Measurements from ENCODE around the gene CHD5. TPM values are rescaled to one million over a fixed set of nuclear protein-coding genes. Genes with fewer than 3 reads are reported as not detected.
"Not testable (repeated sequence)": the region's sequence is repeated elsewhere in the genome, so short reads cannot be mapped to it uniquely, and the experiment has no call there.

Gene CHD5
- total RNA-seq, 4 donors from 2014 or later = 0.15 to 0.94 (median 0.26) TPM

DNA sequence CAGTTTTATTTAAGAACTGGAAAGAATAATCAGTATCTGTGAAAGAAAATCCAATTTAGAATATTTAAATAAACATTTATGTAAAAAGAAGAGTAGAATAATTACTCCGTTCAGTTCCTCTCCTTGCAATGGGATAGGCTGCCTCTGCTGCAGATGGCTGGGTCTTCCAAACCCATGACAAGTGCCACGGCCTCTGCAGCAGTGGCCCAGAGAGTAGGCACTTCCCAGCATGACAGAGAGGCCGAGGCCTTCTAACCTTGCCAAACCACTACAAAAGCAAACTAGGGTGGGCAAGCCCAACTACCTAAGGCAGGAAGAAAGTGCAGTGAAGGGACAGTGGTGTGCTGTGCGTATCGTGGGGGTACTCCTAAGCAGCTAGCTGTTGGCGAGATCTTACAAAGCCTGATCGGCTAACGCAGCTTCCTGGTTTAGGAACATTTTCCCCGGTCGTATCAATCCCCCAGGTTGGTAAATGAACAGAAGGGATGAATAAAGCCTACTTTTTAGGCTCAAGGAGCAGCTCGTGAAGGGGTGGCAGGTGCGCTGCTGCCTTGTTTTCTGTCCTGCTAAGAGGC lies 41.2 kb upstream of the CHD5 start:
- no peak overlapping the region for H3K27ac ChIP-seq
- peaks cover 16 to 24% of the 10 kb centered on the region in 2 donors for H3K36me3 ChIP-seq
- TF ChIP-seq, protein P1, sequence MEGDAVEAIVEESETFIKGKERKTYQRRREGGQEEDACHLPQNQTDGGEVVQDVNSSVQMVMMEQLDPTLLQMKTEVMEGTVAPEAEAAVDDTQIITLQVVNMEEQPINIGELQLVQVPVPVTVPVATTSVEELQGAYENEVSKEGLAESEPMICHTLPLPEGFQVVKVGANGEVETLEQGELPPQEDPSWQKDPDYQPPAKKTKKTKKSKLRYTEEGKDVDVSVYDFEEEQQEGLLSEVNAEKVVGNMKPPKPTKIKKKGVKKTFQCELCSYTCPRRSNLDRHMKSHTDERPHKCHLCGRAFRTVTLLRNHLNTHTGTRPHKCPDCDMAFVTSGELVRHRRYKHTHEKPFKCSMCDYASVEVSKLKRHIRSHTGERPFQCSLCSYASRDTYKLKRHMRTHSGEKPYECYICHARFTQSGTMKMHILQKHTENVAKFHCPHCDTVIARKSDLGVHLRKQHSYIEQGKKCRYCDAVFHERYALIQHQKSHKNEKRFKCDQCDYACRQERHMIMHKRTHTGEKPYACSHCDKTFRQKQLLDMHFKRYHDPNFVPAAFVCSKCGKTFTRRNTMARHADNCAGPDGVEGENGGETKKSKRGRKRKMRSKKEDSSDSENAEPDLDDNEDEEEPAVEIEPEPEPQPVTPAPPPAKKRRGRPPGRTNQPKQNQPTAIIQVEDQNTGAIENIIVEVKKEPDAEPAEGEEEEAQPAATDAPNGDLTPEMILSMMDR (IDR thresholded peaks at IDR 0.05) = no peak
- no peak for TF ChIP-seq POLR2A (IDR thresholded peaks at IDR 0.05)
- no peak for DNase-seq
- intact Hi-C loops (cut with DNase I) = no loop called here
- H3K9me3 ChIP-seq = no peaks in the 10 kb centered on the region
- no peak overlapping the region for H3K4me3 ChIP-seq (replicated peaks in 1 of 3)
- 89 to 92% methylated on average over 12 of the region's 12 CpGs for WGBS, 2 donors
- H3K4me1 ChIP-seq = peaks cover 0 to 7% of the 10 kb centered on the region in 2 donors
- no peaks in the 10 kb centered on the region for H3K27me3 ChIP-seq

DNA sequence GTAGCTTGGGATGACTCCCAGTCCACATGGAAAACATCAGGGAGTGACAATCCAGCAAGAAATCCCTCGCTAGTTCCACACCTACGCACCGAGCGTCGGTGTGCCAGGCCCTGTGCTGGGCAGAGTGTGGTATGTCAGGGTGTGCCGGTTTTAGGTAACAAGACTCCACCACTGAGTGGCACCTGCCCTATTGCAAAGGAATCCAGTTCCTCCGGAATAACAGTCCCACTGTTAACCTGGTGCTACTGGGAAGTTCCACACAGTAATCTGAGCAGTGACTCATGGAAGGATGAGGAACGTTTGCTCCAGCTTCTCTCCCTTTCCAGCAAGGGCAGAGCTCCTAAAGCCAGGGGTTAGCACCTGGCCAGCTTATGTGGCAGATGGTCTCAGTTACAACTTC lies 40.1 kb upstream of the CHD5 start:
- peaks cover 16 to 20% of the 10 kb centered on the region in 2 donors for H3K36me3 ChIP-seq
- no peak overlapping the region for H3K4me3 ChIP-seq (replicated peaks in 1 of 3)
- TF ChIP-seq, protein P1 (IDR thresholded peaks at IDR 0.05) = no peak
- TF ChIP-seq POLR2A (IDR thresholded peaks at IDR 0.05) = no peak
- no peaks in the 10 kb centered on the region for H3K27me3 ChIP-seq
- intact Hi-C loops (cut with DNase I) = no loop called here
- no peak for DNase-seq
- no peak overlapping the region for H3K27ac ChIP-seq
- 89 to 91% methylated on average over 7 to 8 of the region's 8 CpGs for WGBS, 2 donors
- H3K4me1 ChIP-seq = peaks cover 0 to 7% of the 10 kb centered on the region in 2 donors
- H3K9me3 ChIP-seq = no peaks in the 10 kb centered on the region

DNA sequence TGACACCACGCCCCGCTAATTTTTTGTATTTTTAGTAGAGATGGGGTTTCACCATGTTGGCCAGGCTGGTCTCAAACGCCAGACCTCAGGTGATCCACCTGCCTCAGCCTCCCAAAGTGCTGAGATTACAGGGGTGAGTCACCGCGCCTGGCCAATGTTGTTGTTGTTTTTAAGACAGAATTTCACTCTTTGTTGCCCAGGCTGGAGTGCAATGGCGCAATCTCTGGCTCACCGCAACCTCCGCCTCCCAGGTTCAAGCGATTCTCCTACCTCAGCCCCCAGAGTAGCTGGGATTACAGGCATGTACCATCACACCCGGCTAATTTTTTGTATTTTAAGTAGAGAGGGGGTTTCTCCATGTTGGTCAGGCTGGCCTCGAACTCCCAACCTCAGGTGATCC lies 39.5 kb upstream of the CHD5 start:
- H3K9me3 ChIP-seq; DNase-seq; H3K27me3 ChIP-seq; H3K27ac ChIP-seq; H3K4me3 ChIP-seq (replicated peaks in 1 of 3); H3K4me1 ChIP-seq; intact Hi-C loops (cut with DNase I): not testable (repeated sequence)
- WGBS, 2 donors = 84 to 90% methylated on average over 11 of the region's 11 CpGs
- H3K36me3 ChIP-seq = peaks cover 12 to 14% of the 10 kb centered on the region in 2 donors

DNA sequence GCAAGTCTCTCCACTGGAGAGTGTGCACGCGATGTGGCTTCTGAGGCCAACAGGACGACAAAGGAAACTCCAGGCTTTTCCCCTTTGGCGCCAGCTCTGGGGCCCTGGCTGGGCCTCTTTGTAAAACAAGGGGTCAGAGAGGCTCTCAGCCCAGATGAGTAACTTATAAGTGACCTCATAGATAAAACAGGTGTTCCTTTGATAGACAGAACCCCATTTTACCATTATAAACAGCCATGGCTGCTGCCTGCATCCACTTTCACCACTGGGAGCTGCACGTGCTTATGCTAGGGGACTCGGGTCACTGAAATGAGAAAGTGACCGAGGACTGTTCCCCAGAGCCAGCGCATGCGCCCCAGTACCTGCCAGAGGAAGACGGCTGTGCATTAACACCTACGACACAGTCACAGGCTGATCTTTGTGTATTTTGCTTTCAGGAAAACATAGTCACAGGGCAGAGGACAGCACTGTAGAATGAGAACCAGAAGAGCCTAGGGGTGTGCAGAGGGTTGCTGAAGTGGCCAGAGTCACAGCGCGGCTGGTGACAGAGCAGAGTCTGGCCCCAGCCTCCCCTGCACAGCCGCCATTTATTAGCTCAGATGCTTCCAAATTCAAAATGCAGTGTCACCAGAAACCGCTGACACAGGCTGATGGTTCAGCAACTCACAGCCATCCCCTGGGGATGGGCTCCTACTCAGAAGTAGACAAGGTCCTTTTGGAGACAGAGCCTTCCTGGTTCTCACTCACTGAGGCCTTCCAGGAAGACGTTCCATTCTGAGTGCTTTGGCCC lies 38.4 kb upstream of the CHD5 start:
- H3K4me1 ChIP-seq = peaks cover 0 to 7% of the 10 kb centered on the region in 2 donors
- H3K4me3 ChIP-seq (replicated peaks in 1 of 3) = no peak overlapping the region
- H3K27me3 ChIP-seq = no peaks in the 10 kb centered on the region
- peak in 1 of 2 donors; percentile 18 for DNase-seq
- TF ChIP-seq, protein P1 (IDR thresholded peaks at IDR 0.05) = no peak
- TF ChIP-seq POLR2A (IDR thresholded peaks at IDR 0.05) = no peak
- H3K27ac ChIP-seq = no peak overlapping the region
- H3K9me3 ChIP-seq = no peaks in the 10 kb centered on the region
- intact Hi-C loops (cut with DNase I) = no loop called here
- peaks cover 2 to 4% of the 10 kb centered on the region in 2 donors for H3K36me3 ChIP-seq
- WGBS, 2 donors = 74 to 76% methylated on average over 15 of the region's 16 CpGs

DNA sequence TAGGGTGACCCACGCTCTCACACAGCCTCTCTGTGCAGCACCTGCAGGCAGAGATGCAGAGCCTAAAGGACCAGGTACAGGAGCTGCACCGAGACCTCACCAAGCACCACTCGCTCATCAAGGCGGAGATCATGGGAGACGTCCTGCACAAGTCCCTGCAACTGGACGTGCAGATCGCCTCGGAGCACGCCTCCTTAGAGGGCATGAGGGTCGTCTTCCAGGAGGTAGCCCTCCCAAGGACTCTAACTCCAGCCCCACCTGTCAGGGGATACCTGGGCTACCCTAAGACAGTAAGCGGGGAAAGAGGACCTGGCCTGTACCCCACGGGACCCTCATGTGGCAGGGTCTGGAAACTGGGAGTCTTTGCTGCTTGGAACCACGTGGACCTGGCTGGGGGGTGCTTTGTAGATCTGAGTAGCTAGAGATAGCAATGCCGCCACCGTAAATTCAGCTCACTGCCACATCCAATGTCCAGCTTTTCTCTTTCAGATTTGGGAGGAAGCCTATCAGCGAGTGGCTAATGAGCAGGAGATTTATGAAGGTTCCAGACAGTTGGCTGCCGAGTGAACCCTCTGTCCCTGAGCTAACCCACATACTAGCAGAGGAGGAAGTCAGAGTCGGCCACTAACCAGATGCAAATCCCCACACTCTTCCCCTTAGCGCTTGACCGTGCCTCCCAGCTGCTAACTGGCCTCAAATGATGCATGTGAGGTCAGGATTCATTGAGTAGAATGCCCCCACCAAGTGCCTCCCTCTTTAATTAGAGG lies 32.3 kb upstream of the CHD5 start:
- no peak for DNase-seq
- no peak for TF ChIP-seq POLR2A (IDR thresholded peaks at IDR 0.05)
- TF ChIP-seq, protein P1 (IDR thresholded peaks at IDR 0.05) = no peak
- no peaks in the 10 kb centered on the region for H3K36me3 ChIP-seq
- H3K9me3 ChIP-seq = no peaks in the 10 kb centered on the region
- intact Hi-C loops (cut with DNase I) = no loop called here
- no peak overlapping the region for H3K4me3 ChIP-seq (replicated peaks in 1 of 3)
- H3K4me1 ChIP-seq = peaks cover 12 to 13% of the 10 kb centered on the region in 2 donors
- H3K27me3 ChIP-seq = no peaks in the 10 kb centered on the region
- H3K27ac ChIP-seq = no peak overlapping the region
- WGBS, 2 donors = 87 to 89% methylated on average over 20 of the region's 20 CpGs
